KMS-11 (cell line): ENCODE results near the gene HYAL1.

ENCODE experiments used
- H2AFZ ChIP-seq: fragments of 200-600 bp; sonication (generic); 2 replicates; pipeline ENCODE4 v1.6.1; 2016; ENCODE audit warnings: antibody characterized with exemption, mixed run types, low read depth
- H3K27ac ChIP-seq: fragments of 200-600 bp; sonication (generic); 2 replicates; pipeline ENCODE4 v1.6.1; 2016; ENCODE audit warnings: mild to moderate bottlenecking, mixed run types
- H3K27me3 ChIP-seq: fragments of 200-600 bp; sonication (generic); 2 replicates; pipeline ENCODE4 v1.6.1; 2017; ENCODE audit warnings: mild to moderate bottlenecking, low read depth, mixed run types, moderate library complexity; ENCODE audit not compliant: insufficient read depth
- H3K36me3 ChIP-seq: fragments of 200-600 bp; sonication (generic); 2 replicates; pipeline ENCODE4 v1.6.1; 2017; ENCODE audit warnings: mild to moderate bottlenecking, mixed run types; ENCODE audit not compliant: insufficient read depth
- H3K4me1 ChIP-seq: fragments of 200-600 bp; sonication (generic); 2 replicates; pipeline ENCODE4 v1.6.1; 2016; ENCODE audit warnings: mild to moderate bottlenecking, low read depth, mixed run types; ENCODE audit not compliant: poor library complexity, severe bottlenecking
- H3K4me2 ChIP-seq: fragments of 200-600 bp; sonication (generic); 2 replicates; pipeline ENCODE4 v1.7.0; 2016; ENCODE audit warnings: mild to moderate bottlenecking, mixed run types
- H3K4me3 ChIP-seq: fragments of 200-600 bp; sonication (generic); IDR thresholded peaks from 2 replicates; pipeline ENCODE4 v1.6.1; 2017; ENCODE audit warnings: low read depth, low read length, mixed read lengths; ENCODE audit not compliant: insufficient read depth
- H3K79me2 ChIP-seq: fragments of 200-600 bp; sonication (generic); 2 replicates; pipeline ENCODE4 v1.6.1; 2016; ENCODE audit warnings: low read depth, mixed run types; ENCODE audit not compliant: insufficient read depth
- H3K9ac ChIP-seq: fragments of 200-600 bp; sonication (generic); 2 replicates; pipeline ENCODE4 v1.6.1; 2016; ENCODE audit warnings: mild to moderate bottlenecking, mixed run types
- H4K20me1 ChIP-seq: fragments of 200-600 bp; sonication (generic); 2 replicates; pipeline ENCODE4 v1.6.1; 2016; ENCODE audit warnings: mild to moderate bottlenecking, mixed run types; ENCODE audit not compliant: insufficient read depth
- CTCF ChIP-seq: fragments of 200-600 bp; sonication (generic); conservative IDR thresholded peaks from 2 replicates; pipeline ENCODE4 v1.6.1; 2017; ENCODE audit warnings: low read depth, mild to moderate bottlenecking, antibody characterized with exemption, low read length, moderate library complexity, mixed read lengths

Gene HYAL1

GRCh38 chr3:50267280-50267913 is 36.0 kb downstream of the HYAL1 start:
- no peaks in the 10 kb centered on the region for H4K20me1 ChIP-seq
- H3K27me3 ChIP-seq, result peaks cover 18% of the 10 kb centered on the region; the same call in 1 of the 2 replicates
- H3K27ac ChIP-seq, result no peak overlapping the region
- no peaks in the 10 kb centered on the region for H3K4me1 ChIP-seq
- no peak overlapping the region for H3K4me3 ChIP-seq
- H2AFZ ChIP-seq, result no peak overlapping the region
- H3K9ac ChIP-seq, result no peak overlapping the region
- no peak overlapping the region for H3K4me2 ChIP-seq
- H3K36me3 ChIP-seq, result no peaks in the 10 kb centered on the region
- no peaks in the 10 kb centered on the region for H3K79me2 ChIP-seq
- TF ChIP-seq CTCF, result no peak

- Histone ChIP-seq H3K4me3 (no peak overlapping the region), H4K20me1 (no peaks in the 10 kb centered on the region), H3K36me3 (no peaks in the 10 kb centered on the region), H2AFZ (no peak overlapping the region), H3K27me3 (peaks cover 18% of the 10 kb centered on the region; the same call in 1 of the 2 replicates), H3K4me2 (no peak overlapping the region), H3K9ac (no peak overlapping the region), H3K27ac (no peak overlapping the region), H3K4me1 (no peaks in the 10 kb centered on the region), H3K79me2 (no peaks in the 10 kb centered on the region)
- TF ChIP-seq CTCF, result no peak
Measured at GRCh38 chr3:50266836-50267235, 36.5 kb downstream of the HYAL1 start.

- Histone ChIP-seq H3K36me3 (no peaks in the 10 kb centered on the region), H3K27ac (no peak overlapping the region), H3K9ac (no peak overlapping the region), H3K27me3 (peaks cover 18% of the 10 kb centered on the region; the same call in 1 of the 2 replicates), H3K4me3 (no peak overlapping the region), H3K4me1 (no peaks in the 10 kb centered on the region), H2AFZ (no peak overlapping the region), H3K79me2 (no peaks in the 10 kb centered on the region), H3K4me2 (no peak overlapping the region), H4K20me1 (no peaks in the 10 kb centered on the region)
- TF ChIP-seq CTCF, result no peak
Measured at GRCh38 chr3:50266017-50266416, 37.4 kb downstream of the HYAL1 start.

- no peaks in the 10 kb centered on the region for H3K36me3 ChIP-seq
- H2AFZ ChIP-seq, result no peak overlapping the region
- no peak overlapping the region for H3K4me2 ChIP-seq
- no peaks in the 10 kb centered on the region for H4K20me1 ChIP-seq
- TF ChIP-seq CTCF, result no peak
- no peak overlapping the region for H3K27ac ChIP-seq
- peaks cover 4% of the 10 kb centered on the region for H3K4me1 ChIP-seq
- peaks cover 18% of the 10 kb centered on the region; the same call in 1 of the 2 replicates for H3K27me3 ChIP-seq
- no peaks in the 10 kb centered on the region for H3K79me2 ChIP-seq
- no peak overlapping the region for H3K4me3 ChIP-seq
- no peak overlapping the region for H3K9ac ChIP-seq
Measured at GRCh38 chr3:50265571-50265970, 37.8 kb downstream of the HYAL1 start.
